Astrocyte of the spinal cord (primary cell): ENCODE measurements around the gene LRBA.

Experiments
- DNase-seq: peaks from one replicate; pipeline ENCODE4 v3.0.0; 2011; ENCODE audit warnings: low read depth, low spot score
- H3K4me3 ChIP-seq: 2 replicates; pipeline ENCODE4 v1.5.1; 2011; ENCODE audit warnings: low read depth, mild to moderate bottlenecking, low read length, moderate library complexity
- in situ Hi-C: cut with HindIII; loops from 2 replicates; pipeline ENCODE4 v1.10.0; 2017; ENCODE audit warnings: low sequenced_read_pairs
- TF ChIP-seq, protein P1 (sequence below): IDR thresholded peaks from 2 replicates; pipeline ENCODE4 v1.5.1; 2012; ENCODE audit warnings: low read depth, mild to moderate bottlenecking, low read length, inconsistent platforms

Gene LRBA

DNA sequence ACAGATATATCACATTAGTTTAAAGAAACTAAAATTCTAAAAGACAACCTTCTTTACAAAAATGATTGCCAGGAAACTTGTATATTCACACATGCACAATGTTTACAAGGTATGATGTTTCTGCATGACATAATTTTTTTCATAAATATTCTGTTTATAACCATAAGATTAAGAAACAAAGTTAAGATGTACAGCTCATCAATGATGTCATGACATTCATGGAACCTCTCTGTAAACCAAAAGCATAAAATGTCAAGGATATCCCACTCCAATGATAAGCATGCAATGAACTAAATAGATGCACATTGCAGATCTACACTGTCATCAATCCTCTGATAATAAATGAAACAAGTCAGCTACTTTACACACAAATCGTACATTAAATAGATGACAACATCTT is 297.1 kb downstream of the LRBA start:
- TF ChIP-seq, protein P1, sequence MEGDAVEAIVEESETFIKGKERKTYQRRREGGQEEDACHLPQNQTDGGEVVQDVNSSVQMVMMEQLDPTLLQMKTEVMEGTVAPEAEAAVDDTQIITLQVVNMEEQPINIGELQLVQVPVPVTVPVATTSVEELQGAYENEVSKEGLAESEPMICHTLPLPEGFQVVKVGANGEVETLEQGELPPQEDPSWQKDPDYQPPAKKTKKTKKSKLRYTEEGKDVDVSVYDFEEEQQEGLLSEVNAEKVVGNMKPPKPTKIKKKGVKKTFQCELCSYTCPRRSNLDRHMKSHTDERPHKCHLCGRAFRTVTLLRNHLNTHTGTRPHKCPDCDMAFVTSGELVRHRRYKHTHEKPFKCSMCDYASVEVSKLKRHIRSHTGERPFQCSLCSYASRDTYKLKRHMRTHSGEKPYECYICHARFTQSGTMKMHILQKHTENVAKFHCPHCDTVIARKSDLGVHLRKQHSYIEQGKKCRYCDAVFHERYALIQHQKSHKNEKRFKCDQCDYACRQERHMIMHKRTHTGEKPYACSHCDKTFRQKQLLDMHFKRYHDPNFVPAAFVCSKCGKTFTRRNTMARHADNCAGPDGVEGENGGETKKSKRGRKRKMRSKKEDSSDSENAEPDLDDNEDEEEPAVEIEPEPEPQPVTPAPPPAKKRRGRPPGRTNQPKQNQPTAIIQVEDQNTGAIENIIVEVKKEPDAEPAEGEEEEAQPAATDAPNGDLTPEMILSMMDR, result no peak
- in situ Hi-C loops, result no loop called here
- no peak for DNase-seq
- no peak overlapping the region for H3K4me3 ChIP-seq

DNA sequence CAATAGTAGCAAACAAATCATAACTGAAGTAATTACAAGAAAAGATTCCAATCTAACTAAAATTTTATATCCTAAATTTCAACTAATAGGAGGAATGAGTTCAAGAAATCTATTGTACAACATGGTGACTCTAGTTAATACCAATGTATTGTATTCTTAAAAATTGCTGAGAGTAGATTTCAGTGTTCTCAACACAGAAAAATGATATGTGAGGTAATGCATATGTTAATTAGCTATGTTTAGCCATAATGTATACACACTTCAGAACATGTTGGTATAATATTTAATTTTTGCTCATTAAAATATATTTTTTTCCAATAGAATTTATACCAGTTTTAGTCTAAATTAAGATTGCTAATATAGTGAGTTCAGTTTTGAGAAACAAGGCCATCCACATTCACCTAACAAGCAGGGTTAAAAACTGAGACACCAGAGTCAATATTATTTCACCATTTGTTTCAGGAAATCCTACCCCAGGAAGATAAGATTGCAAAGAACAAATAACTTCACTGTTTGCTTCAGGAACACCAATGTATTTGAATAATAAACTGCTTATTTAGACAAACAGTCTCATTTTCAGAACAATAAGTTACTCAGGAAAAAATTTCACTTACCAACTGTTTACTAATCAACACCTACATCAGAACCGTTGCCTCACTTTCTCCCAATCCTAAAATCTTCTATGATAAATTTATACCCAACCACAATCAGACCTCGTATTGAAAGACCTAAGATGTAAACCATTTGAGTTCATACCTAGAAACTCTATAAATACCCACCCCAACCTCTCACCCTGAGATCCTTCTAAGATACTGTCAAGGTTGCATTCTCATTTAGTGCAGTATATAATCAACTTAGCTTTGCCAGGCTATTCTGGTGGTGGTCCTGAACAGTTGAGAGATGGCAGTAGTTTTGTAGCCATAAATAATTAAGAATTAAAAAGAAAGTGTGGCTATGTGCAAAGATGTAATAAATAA is 300.3 kb downstream of the LRBA start:
- no peak overlapping the region for H3K4me3 ChIP-seq
- TF ChIP-seq, protein P1, result no peak
- in situ Hi-C loops, result no loop called here
- DNase-seq, result no peak

GRCh38 chr4:150713251-150713650 is 301.8 kb downstream of the LRBA start:
- no peak for DNase-seq
- no peak overlapping the region for H3K4me3 ChIP-seq
- in situ Hi-C loops, result no loop called here
- TF ChIP-seq, protein P1, result no peak

GRCh38 chr4:150710770-150711375 is 304.2 kb downstream of the LRBA start:
- no peak overlapping the region for H3K4me3 ChIP-seq
- TF ChIP-seq, protein P1, result no peak
- in situ Hi-C loops, result no loop called here
- no peak for DNase-seq

DNA sequence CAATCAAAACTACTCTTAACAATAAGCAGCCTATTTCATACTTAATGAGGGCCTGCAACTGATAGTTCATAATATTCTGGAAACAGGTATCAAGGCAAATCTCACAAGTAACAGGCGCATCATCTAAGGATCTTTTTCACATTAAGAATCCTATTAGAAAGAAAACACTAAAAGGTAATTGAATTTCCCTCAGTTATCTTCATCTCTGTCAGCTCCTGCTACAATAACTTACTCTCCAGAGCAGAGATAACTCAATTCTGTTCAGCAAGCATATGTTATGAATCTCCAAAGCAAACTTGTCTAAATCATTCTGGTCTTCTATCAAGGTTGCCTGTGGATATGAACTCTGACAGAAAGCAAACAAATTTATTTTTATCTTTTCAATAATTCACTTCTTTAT is 307.1 kb downstream of the LRBA start:
- TF ChIP-seq, protein P1, result no peak
- in situ Hi-C loops, result no loop called here
- H3K4me3 ChIP-seq, result no peak overlapping the region
- DNase-seq, result no peak

- TF ChIP-seq, protein P1, result no peak
- in situ Hi-C loops, result no loop called here
- no peak for DNase-seq
- H3K4me3 ChIP-seq, result no peak overlapping the region
These were observed 315.5 kb downstream of the LRBA start for GRCh38 chr4:150699599-150699998.
